ENCODE measurements around the gene SSH2.

The SSH2 gene

GRCh38 chr17:29578626-29579485 lies 351.2 kb downstream of the SSH2 start:
- Histone ChIP-seq H3K27ac (ENCODE audit: low read depth, low read length) (no peak overlapping the region), H3K9me3 (ENCODE audit: insufficient read depth, low read length) (no peaks in the 10 kb centered on the region), H3K9me2 (replicated peaks; ENCODE audit: insufficient read depth, low read length) (no peaks in the 10 kb centered on the region), H3K36me3 (ENCODE audit: low read length) (no peaks in the 10 kb centered on the region), H3K4me2 (ENCODE audit: low read depth, low read length, poor library complexity, severe bottlenecking) (no peak overlapping the region), H2AFZ (ENCODE audit: low read depth, low read length, severe bottlenecking) (no peak overlapping the region), H3F3A (ENCODE audit: insufficient read depth) (no peaks in the 10 kb centered on the region), H4K20me1 (ENCODE audit: low read depth, low read length) (no peaks in the 10 kb centered on the region), H3K79me2 (ENCODE audit: insufficient read depth, low read length) (peaks cover 6% of the 10 kb centered on the region), H3K4me3 (ENCODE audit: insufficient read depth, low read length, poor library complexity, severe bottlenecking) (no peak overlapping the region), H3K9ac (ENCODE audit: low read length) (no peak overlapping the region), H3K27me3 (ENCODE audit: low read length) (no peaks in the 10 kb centered on the region)
- TF ChIP-seq, protein P1, sequence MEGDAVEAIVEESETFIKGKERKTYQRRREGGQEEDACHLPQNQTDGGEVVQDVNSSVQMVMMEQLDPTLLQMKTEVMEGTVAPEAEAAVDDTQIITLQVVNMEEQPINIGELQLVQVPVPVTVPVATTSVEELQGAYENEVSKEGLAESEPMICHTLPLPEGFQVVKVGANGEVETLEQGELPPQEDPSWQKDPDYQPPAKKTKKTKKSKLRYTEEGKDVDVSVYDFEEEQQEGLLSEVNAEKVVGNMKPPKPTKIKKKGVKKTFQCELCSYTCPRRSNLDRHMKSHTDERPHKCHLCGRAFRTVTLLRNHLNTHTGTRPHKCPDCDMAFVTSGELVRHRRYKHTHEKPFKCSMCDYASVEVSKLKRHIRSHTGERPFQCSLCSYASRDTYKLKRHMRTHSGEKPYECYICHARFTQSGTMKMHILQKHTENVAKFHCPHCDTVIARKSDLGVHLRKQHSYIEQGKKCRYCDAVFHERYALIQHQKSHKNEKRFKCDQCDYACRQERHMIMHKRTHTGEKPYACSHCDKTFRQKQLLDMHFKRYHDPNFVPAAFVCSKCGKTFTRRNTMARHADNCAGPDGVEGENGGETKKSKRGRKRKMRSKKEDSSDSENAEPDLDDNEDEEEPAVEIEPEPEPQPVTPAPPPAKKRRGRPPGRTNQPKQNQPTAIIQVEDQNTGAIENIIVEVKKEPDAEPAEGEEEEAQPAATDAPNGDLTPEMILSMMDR (IDR thresholded peaks at IDR 0.05; ENCODE audit: insufficient read depth, low read length, poor library complexity, severe bottlenecking), result no peak
- TF ChIP-seq EZH2phosphoT487 (conservative IDR thresholded peaks at IDR 0.05; ENCODE audit: low read length), result no peak

DNA sequence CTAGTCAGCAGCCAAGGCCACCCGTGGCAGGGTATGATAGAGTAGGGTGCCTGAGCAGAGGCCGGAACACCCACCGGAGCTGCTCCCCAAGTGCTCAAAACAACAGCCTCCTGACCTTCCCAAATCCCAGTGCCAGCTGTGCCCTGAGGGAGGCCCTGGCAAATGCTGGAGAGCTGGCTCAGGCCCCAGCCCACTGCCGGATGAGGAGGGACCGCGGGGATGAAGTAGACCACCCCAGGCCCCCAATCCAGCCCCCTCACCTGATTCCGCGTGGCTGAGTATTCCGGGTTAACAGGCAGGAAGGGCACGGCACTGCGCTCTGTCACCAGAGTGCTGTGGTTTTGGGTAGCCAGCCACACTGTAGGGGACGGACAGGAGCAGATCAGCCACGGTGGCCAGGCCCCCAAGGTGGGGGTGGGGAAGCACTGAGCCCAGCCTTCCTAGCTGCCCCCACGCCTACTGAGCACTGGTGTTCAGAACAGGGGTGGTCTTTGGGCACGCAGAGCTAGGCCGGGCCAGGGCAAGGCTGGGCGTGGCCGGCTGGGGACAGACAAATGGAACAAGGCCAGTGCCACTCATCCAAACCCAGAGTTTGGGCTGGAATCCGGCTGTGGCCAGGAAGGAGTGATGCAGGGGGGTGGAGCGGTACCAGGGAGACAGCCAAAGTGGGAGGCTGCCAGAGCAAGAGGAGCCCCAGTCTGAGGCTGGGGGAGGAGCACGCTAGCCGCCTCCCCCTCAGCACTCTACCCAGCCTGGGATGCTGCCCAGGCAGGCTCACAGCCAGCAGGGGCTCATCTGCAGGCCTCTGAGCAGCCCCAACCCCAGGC lies 352.4 kb downstream of the SSH2 start:
- TF ChIP-seq, protein P1 (IDR thresholded peaks at IDR 0.05; ENCODE audit: insufficient read depth, low read length, poor library complexity, severe bottlenecking), result no peak
- no peak for TF ChIP-seq EZH2phosphoT487 (conservative IDR thresholded peaks at IDR 0.05; ENCODE audit: low read length)
- Histone ChIP-seq H4K20me1 (ENCODE audit: low read depth, low read length) (no peaks in the 10 kb centered on the region), H3F3A (ENCODE audit: insufficient read depth) (no peaks in the 10 kb centered on the region), H3K9me2 (replicated peaks; ENCODE audit: insufficient read depth, low read length) (no peaks in the 10 kb centered on the region), H2AFZ (ENCODE audit: low read depth, low read length, severe bottlenecking) (no peak overlapping the region), H3K27me3 (ENCODE audit: low read length) (no peaks in the 10 kb centered on the region), H3K9ac (ENCODE audit: low read length) (no peak overlapping the region), H3K9me3 (ENCODE audit: insufficient read depth, low read length) (no peaks in the 10 kb centered on the region), H3K27ac (ENCODE audit: low read depth, low read length) (no peak overlapping the region), H3K36me3 (ENCODE audit: low read length) (no peaks in the 10 kb centered on the region), H3K4me3 (ENCODE audit: insufficient read depth, low read length, poor library complexity, severe bottlenecking) (no peak overlapping the region), H3K4me2 (ENCODE audit: low read depth, low read length, poor library complexity, severe bottlenecking) (no peak overlapping the region), H3K79me2 (ENCODE audit: insufficient read depth, low read length) (no peaks in the 10 kb centered on the region)

- Histone ChIP-seq H3K9me2 (replicated peaks; ENCODE audit: insufficient read depth, low read length) (no peaks in the 10 kb centered on the region), H3F3A (ENCODE audit: insufficient read depth) (no peaks in the 10 kb centered on the region), H3K9ac (ENCODE audit: low read length) (no peak overlapping the region), H4K20me1 (ENCODE audit: low read depth, low read length) (no peaks in the 10 kb centered on the region), H3K4me3 (ENCODE audit: insufficient read depth, low read length, poor library complexity, severe bottlenecking) (no peak overlapping the region), H3K79me2 (ENCODE audit: insufficient read depth, low read length) (no peaks in the 10 kb centered on the region), H3K27ac (ENCODE audit: low read depth, low read length) (no peak overlapping the region), H3K36me3 (ENCODE audit: low read length) (no peaks in the 10 kb centered on the region), H3K4me2 (ENCODE audit: low read depth, low read length, poor library complexity, severe bottlenecking) (no peak overlapping the region), H2AFZ (ENCODE audit: low read depth, low read length, severe bottlenecking) (no peak overlapping the region), H3K27me3 (ENCODE audit: low read length) (no peaks in the 10 kb centered on the region), H3K9me3 (ENCODE audit: insufficient read depth, low read length) (no peaks in the 10 kb centered on the region)
- TF ChIP-seq EZH2phosphoT487 (conservative IDR thresholded peaks at IDR 0.05; ENCODE audit: low read length), result no peak
- TF ChIP-seq, protein P1 (IDR thresholded peaks at IDR 0.05; ENCODE audit: insufficient read depth, low read length, poor library complexity, severe bottlenecking), result no peak
Observed at GRCh38 chr17:29577001-29577370, 353.0 kb downstream of the SSH2 start.

All from SU-DHL-6 (cell line).